GM18861 (cell line): ENCODE results near the gene TMEM255B.

Experiments used
- ATAC-seq: cut with Tn5 transposase; IDR thresholded peaks from one replicate; pipeline ENCODE4 v1.9.1; 2021; ENCODE audit not compliant: unreplicated experiment

The TMEM255B gene

DNA sequence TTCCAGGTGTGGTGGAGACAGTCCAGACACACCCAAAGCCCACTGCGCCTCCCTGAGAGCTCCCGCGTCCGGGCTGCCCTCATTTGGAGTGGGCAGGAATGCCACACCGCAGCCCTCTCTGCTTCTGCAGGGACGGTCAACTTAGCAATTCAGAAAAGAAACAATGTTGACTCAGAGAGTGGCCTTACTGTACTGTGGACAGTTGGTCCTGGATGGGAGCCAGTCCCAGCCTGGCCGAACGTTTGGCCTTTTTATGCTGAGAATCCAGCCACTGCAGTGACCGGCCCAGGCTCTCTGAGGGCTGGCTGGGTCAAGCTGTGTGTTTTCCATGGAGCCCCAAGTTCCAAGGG, 97.7 kb downstream of the TMEM255B start:
- ATAC-seq: no peak

DNA sequence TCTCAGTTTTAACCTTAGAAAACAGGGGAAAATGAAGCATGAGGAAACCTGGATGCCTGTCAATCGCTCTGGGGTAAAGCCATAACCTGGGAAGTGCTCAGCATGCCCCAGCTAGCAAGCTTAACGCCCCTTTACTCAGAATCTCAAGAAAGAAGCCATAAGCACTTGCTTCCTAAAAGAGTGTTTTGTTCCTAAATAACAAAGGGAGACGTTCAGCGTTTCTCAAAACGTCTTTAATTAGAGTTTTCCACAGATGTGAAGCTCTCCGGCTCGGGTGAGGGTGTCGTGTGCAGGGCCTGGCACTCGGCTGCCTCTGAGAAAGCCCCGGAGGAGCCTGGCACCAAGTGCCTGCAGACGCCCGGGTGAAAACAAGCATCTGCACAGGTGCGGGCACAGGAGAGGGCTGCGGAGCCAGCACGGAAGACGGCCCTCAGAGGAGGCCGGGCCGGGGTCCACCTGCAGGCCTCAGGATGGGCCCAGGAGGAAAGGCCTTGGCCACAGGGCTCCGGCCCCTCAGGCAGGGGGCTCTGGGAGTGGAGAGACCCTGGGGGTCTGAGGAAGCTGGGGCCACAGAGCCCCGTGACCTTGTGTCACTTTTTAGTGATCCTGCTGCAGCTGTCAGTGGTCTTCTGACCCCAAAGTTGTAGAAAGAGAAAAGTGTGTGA, 98.6 kb downstream of the TMEM255B start:
- ATAC-seq: no peak

DNA sequence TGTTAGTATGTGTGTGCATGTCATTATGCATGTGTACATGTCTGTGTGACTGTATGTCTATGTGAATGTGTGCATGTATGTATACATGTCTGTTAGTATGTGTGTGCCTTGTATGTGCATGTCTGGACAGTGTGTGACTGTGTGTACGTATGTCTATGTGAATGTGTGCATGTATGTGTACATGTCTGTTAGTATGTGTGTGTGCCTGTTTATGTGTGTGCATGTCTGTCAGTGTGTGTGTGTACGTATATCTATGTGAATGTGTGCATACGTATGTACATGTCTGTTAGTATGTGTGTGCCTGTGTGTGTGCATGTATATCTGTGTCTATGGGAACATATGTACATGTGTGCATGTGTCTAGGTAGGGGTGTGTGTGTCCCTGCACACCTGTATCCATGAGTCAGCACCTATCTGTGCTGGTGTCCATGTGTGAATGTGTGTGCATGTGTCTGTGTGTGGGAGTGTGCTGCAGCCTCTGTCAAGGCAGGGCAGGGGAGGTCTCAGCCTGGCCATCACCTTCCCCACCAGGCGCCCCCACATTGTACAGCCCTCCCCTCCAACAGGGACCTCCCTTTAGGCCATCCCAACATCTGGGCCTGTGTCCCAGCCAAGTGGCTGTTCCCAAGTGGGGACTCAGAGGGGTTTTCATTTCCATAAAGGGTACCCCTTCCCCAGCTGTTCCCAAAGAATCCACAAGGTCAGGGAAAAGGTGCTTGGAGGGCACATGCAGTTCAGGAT, 100.5 kb downstream of the TMEM255B start:
- ATAC-seq: no peak

DNA sequence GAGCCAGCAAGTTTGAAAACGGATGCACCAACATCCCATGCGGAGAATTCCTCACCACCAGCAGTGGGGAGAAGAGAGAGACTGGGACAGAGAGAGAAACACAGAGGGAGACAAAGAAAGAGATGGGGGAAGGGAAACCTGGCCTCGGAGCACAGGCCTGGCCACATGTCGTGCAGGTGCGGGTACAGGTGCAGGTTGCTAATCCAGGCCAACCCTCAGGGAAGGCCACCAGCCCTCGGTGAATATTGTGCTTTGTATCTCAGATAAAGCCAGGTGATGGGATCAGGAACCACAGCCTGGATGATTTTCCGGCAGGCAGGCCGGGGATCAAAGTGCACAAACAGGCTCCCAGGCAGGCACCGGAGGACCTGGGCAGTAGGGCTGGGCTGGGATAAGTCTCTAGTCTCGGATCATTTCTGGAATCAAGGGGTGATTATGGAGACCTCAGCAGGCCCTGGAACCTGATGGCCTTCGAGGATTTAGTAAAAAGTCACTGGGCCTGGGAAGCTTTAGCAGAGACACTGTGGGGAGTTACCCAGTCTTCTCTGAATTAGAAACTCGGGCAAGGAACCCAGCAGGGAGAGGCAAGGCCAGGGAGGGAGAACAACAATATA, 101.1 kb downstream of the TMEM255B start:
- ATAC-seq: no peak

DNA sequence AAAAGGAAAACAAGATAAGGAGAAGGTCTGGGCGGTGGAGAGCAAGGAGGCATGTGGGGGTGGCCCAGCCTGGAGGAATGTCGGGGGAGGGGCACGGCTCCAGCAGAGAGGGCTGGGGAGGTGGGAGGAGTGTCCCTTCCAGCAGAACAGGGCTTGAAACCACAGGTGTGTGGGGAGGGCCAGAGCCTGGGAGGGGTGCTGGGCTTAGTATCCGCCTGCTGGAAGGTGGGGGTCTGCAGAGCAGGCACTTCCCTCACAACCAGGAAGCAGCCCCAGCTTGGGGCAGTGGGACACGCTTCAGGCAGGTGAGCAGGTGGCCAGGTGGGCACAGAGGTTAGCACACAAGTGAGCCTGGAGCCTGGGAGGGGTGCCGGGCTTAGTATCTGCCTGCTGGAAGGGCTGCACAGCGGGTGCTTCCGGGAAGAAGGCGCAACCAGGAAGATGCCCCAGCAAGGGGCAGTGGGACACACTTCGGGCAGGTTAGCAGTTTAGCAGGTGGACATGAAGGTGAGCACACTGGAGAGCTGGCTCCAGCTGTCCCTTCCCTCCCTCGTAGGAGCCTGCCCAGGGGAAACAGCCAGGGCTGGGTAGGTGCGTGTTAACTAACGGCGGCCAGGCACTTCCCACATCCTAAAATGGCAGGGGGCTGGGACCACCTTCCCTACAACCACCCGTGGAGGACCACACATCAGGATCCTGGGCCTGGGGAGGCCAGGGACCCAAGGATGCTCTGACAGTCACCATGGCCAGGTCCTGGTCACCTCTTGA, 101.8 kb downstream of the TMEM255B start:
- ATAC-seq: no peak

DNA sequence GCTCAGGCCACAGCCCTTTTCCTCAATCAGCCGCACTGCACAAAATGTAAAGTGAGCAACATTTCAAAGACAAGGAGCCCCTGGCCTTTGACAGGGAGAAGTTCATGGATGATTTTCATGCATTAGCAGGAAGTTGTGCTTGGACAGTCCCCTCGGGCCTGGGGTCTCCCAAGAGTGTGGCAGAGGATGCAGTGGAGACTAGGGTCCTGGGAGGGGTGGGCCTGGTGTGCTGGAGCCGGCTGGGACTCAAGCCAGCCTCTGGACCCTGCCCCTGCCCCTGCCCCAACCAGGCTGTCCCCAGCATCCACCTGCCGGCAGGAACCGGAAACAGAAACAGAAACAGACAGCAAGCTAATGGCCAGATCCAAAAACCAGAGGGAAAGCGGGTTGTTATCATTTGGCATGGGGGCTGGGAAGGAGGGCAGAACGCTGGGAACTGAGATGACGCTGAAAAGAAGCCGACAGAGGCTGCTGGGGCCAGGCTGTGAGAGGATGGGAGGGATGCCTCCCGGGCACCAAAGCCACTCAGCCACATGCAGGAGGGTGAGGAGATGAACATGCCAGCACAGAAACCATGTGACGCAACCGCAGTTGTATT, 102.5 kb downstream of the TMEM255B start:
- no peak for ATAC-seq

DNA sequence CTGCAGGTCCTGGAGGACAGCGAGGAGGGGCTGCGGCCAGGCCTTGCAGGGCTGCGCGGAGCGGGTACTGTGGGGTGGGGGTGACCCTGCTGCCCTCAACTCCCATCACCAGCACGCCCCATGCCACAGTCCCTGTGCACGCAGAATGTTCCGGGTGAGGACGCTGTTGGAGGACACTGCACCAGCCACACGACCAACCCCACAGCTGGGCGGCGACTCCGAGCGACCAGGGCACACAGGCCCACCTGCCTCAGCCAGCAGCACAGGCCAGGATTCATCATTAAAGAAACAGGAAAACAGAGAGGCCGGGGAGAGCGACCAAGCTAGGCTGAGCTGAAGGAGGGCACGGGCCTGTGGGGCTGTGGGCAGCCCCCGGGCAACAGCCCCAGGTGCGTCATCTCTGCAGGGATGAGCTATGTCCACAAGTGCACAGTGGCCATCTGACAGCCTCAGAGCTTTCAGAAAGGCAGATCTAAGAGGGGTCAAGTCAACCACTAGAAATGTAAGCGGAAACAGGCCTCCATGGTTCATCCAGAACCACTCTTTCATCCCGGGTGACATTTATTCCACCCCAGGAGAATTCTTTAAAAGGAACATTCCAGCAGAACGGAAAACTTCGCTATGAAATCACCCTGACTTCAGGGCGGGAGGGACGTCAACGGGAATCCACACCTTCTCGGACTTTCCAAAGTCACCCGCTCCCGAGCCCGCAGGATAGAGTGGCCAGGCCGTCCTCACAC, 103.3 kb downstream of the TMEM255B start:
- no peak for ATAC-seq

DNA sequence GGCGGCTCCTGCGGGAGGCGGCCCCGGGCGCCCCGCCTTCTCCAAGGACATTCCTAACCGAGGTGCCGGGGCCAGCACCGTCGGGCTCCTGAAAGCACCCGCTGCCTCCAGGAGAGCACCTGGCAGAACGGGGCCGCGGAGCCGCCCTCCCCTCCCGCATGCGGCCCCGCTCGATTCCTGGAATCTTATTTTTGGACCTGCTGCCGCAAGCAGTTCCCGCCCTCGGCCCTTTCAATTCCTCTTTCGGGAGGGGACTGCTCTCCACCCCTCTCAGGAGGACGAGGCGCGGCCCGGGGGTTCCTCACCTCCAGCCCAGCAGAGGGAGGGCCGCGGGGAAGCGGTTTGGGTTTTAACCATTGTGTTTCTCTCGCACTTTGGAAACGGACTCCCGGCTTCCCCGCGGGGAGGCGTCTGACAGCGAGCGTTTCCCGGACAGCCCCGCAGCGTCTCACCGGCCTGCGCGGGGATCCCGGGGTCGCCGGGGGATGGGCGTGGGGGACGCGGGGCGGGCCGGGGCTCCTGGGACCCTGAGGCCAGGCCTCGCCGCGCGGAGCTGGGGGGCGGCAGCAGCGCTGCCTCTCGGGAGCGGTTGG, 104.0 kb downstream of the TMEM255B start:
- ATAC-seq: no peak

DNA sequence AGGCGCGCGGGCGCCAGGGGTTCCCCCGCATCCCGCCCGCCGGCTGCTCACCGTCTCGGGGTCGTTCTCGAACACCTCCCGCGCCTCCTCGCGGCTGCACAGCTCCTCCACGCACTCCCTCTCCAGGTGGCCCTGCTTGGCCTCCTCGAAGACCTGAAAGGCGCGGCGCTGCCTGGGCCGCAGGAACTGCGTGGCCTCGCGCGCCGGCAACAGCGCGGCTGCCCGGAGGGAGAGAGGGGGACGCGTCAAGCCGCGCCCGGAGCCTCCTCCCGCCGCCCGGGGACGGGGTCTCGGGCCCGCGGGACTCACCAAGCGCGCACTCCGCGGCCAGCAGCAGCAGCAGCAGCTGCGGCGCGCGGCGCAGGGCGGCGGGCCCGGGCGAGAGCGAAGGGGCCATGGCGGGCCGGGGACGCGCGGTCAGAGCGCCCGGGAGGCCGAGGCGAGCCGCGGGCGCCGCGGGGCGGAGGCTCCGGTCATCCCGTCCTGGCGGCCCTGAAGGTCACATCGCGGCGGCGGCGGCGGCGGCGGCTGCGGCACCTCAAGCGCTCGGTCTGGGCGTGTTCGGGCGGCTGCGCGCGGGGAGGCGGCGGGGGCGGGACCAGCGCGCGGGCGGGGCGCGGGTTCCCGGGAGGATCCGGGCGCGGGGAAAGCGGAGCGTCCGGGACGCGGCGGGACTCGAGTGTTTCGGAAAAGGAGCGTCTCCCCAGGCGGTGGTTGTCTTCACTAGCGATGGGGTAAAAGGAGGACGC, 104.7 kb downstream of the TMEM255B start, which contains the start of gene GAS6:
TSS of gene GAS6 (minus strand) at position 553 of the 749 bp plus-strand sequence. CDS start at position 397, 156 bp downstream.
- ATAC-seq: no peak

DNA sequence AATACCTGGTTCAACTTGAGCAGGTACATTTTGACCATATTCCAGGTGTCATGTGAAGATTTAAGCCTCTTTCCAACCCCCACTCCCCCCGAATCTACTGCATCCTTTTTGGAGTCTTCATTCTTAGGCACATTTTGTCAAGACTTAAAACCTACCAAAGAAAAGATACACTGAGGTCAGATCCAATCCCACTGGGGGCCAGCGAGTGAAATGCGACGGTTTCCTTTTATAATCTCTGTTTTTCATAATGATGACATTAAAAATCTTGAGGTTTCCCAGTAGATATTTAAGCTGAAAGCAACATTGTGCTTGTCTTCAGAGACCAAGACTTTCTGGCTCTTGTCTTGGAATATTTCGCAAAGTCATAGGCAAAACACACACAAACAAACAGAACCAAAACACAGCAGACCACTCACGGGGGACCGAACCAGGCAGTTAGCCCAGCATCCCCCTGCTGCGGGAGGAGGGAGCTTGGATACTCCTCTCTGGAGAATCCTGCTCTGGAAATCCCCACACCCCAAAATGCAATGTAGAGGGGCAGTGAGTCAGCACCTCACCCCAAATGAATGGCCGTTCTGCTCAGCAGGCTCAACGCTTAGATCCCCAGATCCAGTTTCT, 105.4 kb downstream of the TMEM255B start:
- ATAC-seq: no peak

DNA sequence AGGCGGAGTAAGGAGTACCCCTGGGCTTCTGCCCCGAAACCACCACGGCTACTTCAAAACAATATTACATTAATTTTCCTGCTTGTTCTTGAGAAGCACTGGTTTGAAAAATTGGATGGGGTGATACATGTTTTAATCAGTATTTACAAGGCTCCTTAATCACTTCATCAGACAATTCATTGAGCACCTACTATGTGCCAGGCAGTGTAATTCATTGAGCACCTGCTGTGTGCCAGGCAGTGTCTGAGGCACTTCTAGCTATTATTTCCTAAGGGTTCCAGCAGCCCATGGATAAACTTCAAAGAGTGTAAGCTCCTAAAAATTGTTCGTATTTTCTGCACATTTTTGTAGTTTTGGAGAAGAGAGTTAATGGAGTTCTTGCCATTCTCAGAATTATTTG, 106.4 kb downstream of the TMEM255B start:
- ATAC-seq: no peak
